Upper lobe of right lung (tissue), 1 donor: ENCODE data around the gene RASGRF2. TPM values are rescaled to one million over a fixed set of nuclear protein-coding genes. Genes with fewer than 3 reads are reported as not detected.

ENCODE experiments used
- ATAC-seq: fragments of 200-7000 bp; cut with Tn5 transposase; one replicate; pipeline ENCODE4 v1.9.1; 2020; ENCODE audit warnings: mild to moderate bottlenecking, moderate library complexity
- DNase-seq: peaks from one replicate; pipeline ENCODE4 v3.0.0-alpha.2; 2020
- H3K27ac ChIP-seq: fragments of 200-600 bp; one replicate; pipeline ENCODE4 v1.8.0; 2022
- H3K27me3 ChIP-seq: fragments of 200-600 bp; one replicate; pipeline ENCODE4 v1.8.0; 2022; ENCODE audit warnings: mild to moderate bottlenecking
- H3K36me3 ChIP-seq: fragments of 200-600 bp; one replicate; pipeline ENCODE4 v1.8.0; 2022
- H3K4me1 ChIP-seq: fragments of 200-600 bp; one replicate; pipeline ENCODE4 v1.8.0; 2022
- H3K4me3 ChIP-seq: fragments of 200-600 bp; one replicate; pipeline ENCODE4 v1.8.0; 2022; ENCODE audit warnings: mild to moderate bottlenecking
- H3K9me3 ChIP-seq: fragments of 200-600 bp; one replicate; pipeline ENCODE4 v1.8.0; 2022
- CTCF ChIP-seq: fragments of 200-600 bp; IDR thresholded peaks from one replicate; pipeline ENCODE4 v1.8.0; 2022; ENCODE audit warnings: antibody characterized with exemption
- intact Hi-C: fragments of 100-400 bp; cut with DNase I; formaldehyde crosslinking; loops from one replicate; pipeline ENCODE4 v1.11.0; 2022
- total RNA-seq: library from RNA; stranded (reverse); fragmentation: NEBNext Ultra II Directional; extraction: Animal tissue kit (Norgen Biotek cat#: 25700); gene quantifications from one replicate; pipeline ENCODE4 v1.2.1, GENCODE V29; 2021
- donor health status: DM: no; HTN: yes; CAD: no; lungs with severe emphysema.

The RASGRF2 gene
- total RNA-seq, 1 donor from 2014 or later, result 5.4 TPM

DNA sequence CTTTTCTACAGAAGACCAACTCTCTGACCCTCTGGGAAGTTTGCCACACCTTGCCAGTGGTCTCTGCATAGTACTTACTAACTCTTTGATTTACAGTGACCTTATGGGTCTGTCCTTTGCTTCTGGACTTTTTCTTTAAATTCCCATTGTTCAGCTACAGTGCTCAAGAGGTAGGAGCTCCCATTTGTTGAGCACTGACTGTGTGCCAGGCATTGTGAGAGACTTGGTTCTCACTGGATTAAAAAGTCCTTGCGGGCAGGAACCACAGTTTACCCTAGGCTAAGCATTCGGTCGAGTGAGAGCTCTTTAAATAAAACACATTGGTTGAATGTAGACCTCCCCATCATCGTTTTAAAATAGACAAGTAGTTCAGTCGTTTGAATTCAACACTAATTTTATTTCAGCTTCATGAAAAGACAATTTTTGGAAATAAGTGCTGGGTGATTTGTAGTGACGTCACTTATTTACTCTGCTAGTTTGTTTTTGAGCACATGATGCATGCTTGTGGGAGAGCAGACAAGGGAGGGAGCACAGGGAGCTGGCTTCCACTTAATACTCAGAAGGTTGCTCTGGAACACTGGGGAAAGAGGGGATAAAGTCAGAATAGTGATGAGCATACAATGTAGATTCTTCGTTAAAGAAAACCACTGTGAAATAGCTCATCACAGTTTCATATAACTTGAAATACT lies 27.1 kb downstream of the RASGRF2 start:
- DNase-seq (no peak), ATAC-seq (no peak)
- intact Hi-C loops, result no loop called here
- no peaks in the 10 kb centered on the region for H3K9me3 ChIP-seq
- H3K4me3 ChIP-seq, result no peak overlapping the region
- H3K27me3 ChIP-seq, result no peaks in the 10 kb centered on the region
- H3K4me1 ChIP-seq, result no peaks in the 10 kb centered on the region
- no peaks in the 10 kb centered on the region for H3K36me3 ChIP-seq
- H3K27ac ChIP-seq, result no peak overlapping the region
- TF ChIP-seq CTCF, result no peak

GRCh38 chr5:80988419-80988935 lies 28.3 kb downstream of the RASGRF2 start:
- intact Hi-C loops, result no loop called here
- H3K4me3 ChIP-seq, result no peak overlapping the region
- no peaks in the 10 kb centered on the region for H3K9me3 ChIP-seq
- DNase-seq, result no peak
- no peak overlapping the region for H3K27ac ChIP-seq
- ATAC-seq, result no peak
- no peaks in the 10 kb centered on the region for H3K27me3 ChIP-seq
- H3K4me1 ChIP-seq, result no peaks in the 10 kb centered on the region
- no peak for TF ChIP-seq CTCF
- no peaks in the 10 kb centered on the region for H3K36me3 ChIP-seq

DNA sequence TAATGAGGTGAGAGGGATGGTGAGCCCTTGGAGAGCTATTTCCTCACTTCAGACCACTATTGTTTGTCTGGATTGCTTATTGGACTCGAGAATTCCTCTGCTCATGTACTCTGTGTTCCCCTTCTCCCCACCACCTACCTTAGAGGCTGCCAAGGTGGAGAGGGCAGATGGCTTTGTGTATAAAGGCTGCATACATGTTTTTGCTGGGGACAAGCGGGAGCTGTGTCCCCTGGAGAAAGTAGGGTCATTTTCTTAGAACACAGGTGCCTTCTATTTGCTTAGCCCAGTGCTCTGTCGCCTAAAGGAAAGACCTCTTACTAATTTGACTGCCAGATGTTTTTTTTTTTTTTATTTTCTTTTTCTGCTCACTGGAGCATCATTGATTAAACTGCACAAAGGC lies 29.7 kb downstream of the RASGRF2 start:
- Histone ChIP-seq H3K9me3 (no peaks in the 10 kb centered on the region), H3K27me3 (no peaks in the 10 kb centered on the region), H3K4me3 (no peak overlapping the region), H3K27ac (no peak overlapping the region), H3K4me1 (no peaks in the 10 kb centered on the region), H3K36me3 (no peaks in the 10 kb centered on the region)
- ATAC-seq, result no peak
- intact Hi-C loops, result no loop called here
- DNase-seq, result no peak
- no peak for TF ChIP-seq CTCF

- Histone ChIP-seq H3K27me3 (no peaks in the 10 kb centered on the region), H3K9me3 (no peaks in the 10 kb centered on the region), H3K4me3 (no peak overlapping the region), H3K36me3 (no peaks in the 10 kb centered on the region), H3K27ac (no peak overlapping the region), H3K4me1 (no peaks in the 10 kb centered on the region)
- ATAC-seq (no peak), DNase-seq (no peak)
- intact Hi-C loops, result no loop called here
- TF ChIP-seq CTCF, result no peak
Measured at GRCh38 chr5:80990527-80990926, 30.4 kb downstream of the RASGRF2 start.

DNA sequence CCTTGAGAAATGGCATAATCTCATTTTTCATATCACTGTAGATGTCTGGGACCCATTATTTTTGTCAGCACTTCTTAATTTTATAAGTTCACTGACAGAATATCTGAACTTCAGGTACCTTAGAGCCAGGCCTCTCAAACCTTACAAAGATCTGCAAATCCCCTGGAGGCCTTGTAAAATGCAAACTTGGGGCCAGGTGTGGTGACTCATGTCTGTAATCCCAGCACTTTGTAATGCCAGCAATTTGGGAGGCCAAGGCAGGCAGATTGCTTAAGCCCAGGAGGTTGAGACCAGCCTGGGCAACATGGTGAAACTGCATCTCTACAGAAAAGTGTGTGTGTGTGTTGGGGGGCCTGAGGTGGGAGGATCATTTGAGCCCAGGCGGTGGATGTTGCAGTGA lies 30.8 kb downstream of the RASGRF2 start:
- H3K27ac ChIP-seq, result no peak overlapping the region
- no peaks in the 10 kb centered on the region for H3K4me1 ChIP-seq
- H3K27me3 ChIP-seq, result no peaks in the 10 kb centered on the region
- DNase-seq (no peak), ATAC-seq (no peak)
- no peak for TF ChIP-seq CTCF
- H3K9me3 ChIP-seq, result no peaks in the 10 kb centered on the region
- H3K4me3 ChIP-seq, result no peak overlapping the region
- no peaks in the 10 kb centered on the region for H3K36me3 ChIP-seq
- intact Hi-C loops, result no loop called here
